Ovary (tissue), 9 donors: ENCODE measurements around the gene ANKMY1. TPM values are rescaled to one million over a fixed set of nuclear protein-coding genes. Genes with fewer than 3 reads are reported as not detected.

Experiments used
- DNase-seq, 5 donors: peaks; one replicate each; pipeline ENCODE4 v3.0.0-alpha.2; 2019 to 2020
- H3K27ac ChIP-seq, 2 donors: fragments of 200-600 bp; one replicate each; pipeline versions ENCODE4 v1.5.1 to v1.8.0; 2019 to 2022
- H3K27me3 ChIP-seq: fragments of 200-600 bp; one replicate; pipeline ENCODE4 v1.8.0; 2022
- H3K36me3 ChIP-seq: fragments of 200-600 bp; sonication (generic); one replicate; pipeline ENCODE4 v1.5.1; 2019
- H3K4me1 ChIP-seq: one replicate; pipeline ENCODE4 v1.8.1; 2013; ENCODE audit warnings: mild to moderate bottlenecking, moderate library complexity; ENCODE audit not compliant: insufficient read depth
- H3K4me3 ChIP-seq: fragments of 200-600 bp; sonication (generic); one replicate; pipeline ENCODE4 v1.5.1; 2017
- H3K9me3 ChIP-seq, 2 donors: fragments of 200-600 bp in 1 of 2; sonication (generic) in 1 of 2; one replicate each; pipeline versions ENCODE4 v1.5.1 to v1.8.1; 2013 to 2019; ENCODE audit warnings: mild to moderate bottlenecking in 1 of 2, moderate library complexity in 1 of 2
- EP300 ChIP-seq: sonication (generic); formaldehyde crosslinking; IDR thresholded peaks from one replicate; pipeline ENCODE4 v1.6.1; 2017; ENCODE audit warnings: antibody characterized with exemption
- POLR2A ChIP-seq: fragments of 450-650 bp; IDR thresholded peaks from one replicate; pipeline ENCODE4 v1.6.1; 2017; ENCODE audit warnings: antibody characterized with exemption, mild to moderate bottlenecking, moderate library complexity
- WGBS, 3 donors: extraction: QIAGEN DNeasy Blood & Tissue Kit in 1 of 3; methylation state at CpG; one replicate each; pipeline versions ENCODE4 v1.1.5 to v1.1.7; 2013 to 2017; 5-methylcytosine and 5-hydroxymethylcytosine counted together
- intact Hi-C, 4 donors: fragments of 100-400 bp; cut with DNase I; formaldehyde crosslinking; loops; one replicate each; pipeline versions ENCODE4 v1.11.0 to v1.15.1; 2022 to 2023
- polyA plus RNA-seq, 2 donors: library from polyadenylated mRNA; stranded (reverse); fragments of 200-250 nt in 1 of 2; fragments of 350-450 nt in 1 of 2; fragmentation: Illumina TruSeq in 1 of 2; extraction: RNeasy Lipid Tissue Mini Kit (QIAGEN cat#74804) in 1 of 2; gene quantifications; one replicate each; pipeline ENCODE4 v1.2.3, GENCODE V29; 2013 to 2014
- total RNA-seq, 7 donors: library from RNA; depleted of rRNA in 2 of 7; stranded (reverse); fragments of >200 nt in 2 of 7; fragmentation: NEBNext Ultra II Directional in 3 of 7; extraction: Animal tissue kit (Norgen Biotek cat#: 25700) in 3 of 7; gene quantifications; one replicate each; pipeline versions ENCODE4 v1.1.0 to v1.2.4, GENCODE V29; 2016 to 2023
- TF ChIP-seq, protein P1 (sequence below), 3 donors: fragments of 450-650 bp in 2 of 3; fragments of 200-600 bp in 1 of 3; IDR thresholded peaks; one replicate each; pipeline versions ENCODE4 v1.5.1 to v1.8.0; 2016 to 2022; ENCODE audit warnings: antibody characterized with exemption in 3 of 3, mild to moderate bottlenecking in 1 of 3
- donor health status: DM: no; HTN: no; CAD: no; lungs with moderate emphysema.
- donor health status: DM: no; HTN: no; CAD: no.
- donor health status: Bipolar disorder and iron deficiency.
- donor health status: DM: yes; HTN: yes; CAD: no.
- donor health status: DM: no; HTN: no; CAD: no.
- donor health status: DM: yes; HTN: yes; CAD: no.

Gene ANKMY1
- total and polyA plus RNA-seq, 9 donors, result 11.5 to 24.2 (median 19.0) TPM

DNA sequence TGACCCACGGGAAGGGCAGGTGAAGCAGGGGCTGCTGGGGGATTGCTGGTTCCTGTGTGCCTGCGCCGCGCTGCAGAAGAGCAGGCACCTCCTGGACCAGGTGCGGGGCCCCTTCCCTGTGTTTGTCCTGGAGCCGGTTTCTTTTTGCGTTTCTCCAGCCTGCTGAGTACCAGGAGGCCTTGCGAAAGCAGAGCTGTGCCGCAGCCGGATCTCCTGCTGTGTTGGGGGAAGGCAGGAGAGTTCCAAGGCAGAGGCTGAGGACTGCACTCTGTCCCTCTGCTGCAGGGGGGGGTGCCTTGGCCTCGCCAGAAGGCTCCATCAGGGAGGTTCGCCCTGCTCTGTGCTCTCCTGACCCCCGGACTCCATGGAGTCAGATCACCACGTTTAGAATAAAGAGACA is 31.6 kb upstream of the ANKMY1 start:
- H3K9me3 ChIP-seq, result no peaks in the 10 kb centered on the region
- no peaks in the 10 kb centered on the region for H3K36me3 ChIP-seq
- intact Hi-C loops, result no loop called here
- no peaks in the 10 kb centered on the region for H3K27me3 ChIP-seq
- TF ChIP-seq POLR2A (no peak), EP300 (no peak)
- TF ChIP-seq, protein P1, sequence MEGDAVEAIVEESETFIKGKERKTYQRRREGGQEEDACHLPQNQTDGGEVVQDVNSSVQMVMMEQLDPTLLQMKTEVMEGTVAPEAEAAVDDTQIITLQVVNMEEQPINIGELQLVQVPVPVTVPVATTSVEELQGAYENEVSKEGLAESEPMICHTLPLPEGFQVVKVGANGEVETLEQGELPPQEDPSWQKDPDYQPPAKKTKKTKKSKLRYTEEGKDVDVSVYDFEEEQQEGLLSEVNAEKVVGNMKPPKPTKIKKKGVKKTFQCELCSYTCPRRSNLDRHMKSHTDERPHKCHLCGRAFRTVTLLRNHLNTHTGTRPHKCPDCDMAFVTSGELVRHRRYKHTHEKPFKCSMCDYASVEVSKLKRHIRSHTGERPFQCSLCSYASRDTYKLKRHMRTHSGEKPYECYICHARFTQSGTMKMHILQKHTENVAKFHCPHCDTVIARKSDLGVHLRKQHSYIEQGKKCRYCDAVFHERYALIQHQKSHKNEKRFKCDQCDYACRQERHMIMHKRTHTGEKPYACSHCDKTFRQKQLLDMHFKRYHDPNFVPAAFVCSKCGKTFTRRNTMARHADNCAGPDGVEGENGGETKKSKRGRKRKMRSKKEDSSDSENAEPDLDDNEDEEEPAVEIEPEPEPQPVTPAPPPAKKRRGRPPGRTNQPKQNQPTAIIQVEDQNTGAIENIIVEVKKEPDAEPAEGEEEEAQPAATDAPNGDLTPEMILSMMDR (IDR thresholded peaks at IDR 0.05), result no peak
- DNase-seq, result peak in 2 of 5 donors; percentile 8 to 27
- no peak overlapping the region for H3K4me3 ChIP-seq
- peaks cover 20% of the 10 kb centered on the region for H3K4me1 ChIP-seq
- H3K27ac ChIP-seq, result no peak overlapping the region
- WGBS, 3 donors, result 80 to 85% (median 82%) methylated on average over 14 of the region's 14 CpGs

DNA sequence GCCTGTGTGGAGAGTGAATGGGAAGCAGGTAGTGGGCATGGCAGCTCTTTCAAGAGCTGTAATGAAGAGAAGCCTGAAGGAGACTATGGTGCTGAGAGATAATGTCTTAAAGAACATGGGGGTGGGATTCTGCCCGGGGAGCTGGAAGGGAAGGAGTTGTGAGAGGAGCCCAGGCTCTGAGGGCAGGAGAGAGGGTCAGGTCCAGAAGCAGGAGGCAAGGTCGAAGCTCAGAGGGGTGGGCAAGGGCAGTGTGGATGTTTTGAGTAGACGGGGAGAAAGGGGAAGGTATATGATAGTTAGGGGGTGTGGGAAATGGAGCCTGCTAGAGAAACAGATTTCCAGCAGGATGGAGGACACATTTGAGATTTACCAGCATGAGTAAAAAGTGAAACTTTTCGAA is 30.9 kb upstream of the ANKMY1 start:
- no peak overlapping the region for H3K27ac ChIP-seq
- WGBS, 3 donors, result 69 to 85% (median 83%) methylated on average over 4 of the region's 4 CpGs
- intact Hi-C loops, result no loop called here
- no peaks in the 10 kb centered on the region for H3K27me3 ChIP-seq
- H3K4me1 ChIP-seq, result peaks cover 21% of the 10 kb centered on the region
- H3K9me3 ChIP-seq, result no peaks in the 10 kb centered on the region
- H3K4me3 ChIP-seq, result no peak overlapping the region
- no peak for TF ChIP-seq POLR2A
- TF ChIP-seq, protein P1 (IDR thresholded peaks at IDR 0.05), result no peak
- no peak for TF ChIP-seq EP300
- no peaks in the 10 kb centered on the region for H3K36me3 ChIP-seq
- peak in 1 of 5 donors; percentile 19 for DNase-seq

DNA sequence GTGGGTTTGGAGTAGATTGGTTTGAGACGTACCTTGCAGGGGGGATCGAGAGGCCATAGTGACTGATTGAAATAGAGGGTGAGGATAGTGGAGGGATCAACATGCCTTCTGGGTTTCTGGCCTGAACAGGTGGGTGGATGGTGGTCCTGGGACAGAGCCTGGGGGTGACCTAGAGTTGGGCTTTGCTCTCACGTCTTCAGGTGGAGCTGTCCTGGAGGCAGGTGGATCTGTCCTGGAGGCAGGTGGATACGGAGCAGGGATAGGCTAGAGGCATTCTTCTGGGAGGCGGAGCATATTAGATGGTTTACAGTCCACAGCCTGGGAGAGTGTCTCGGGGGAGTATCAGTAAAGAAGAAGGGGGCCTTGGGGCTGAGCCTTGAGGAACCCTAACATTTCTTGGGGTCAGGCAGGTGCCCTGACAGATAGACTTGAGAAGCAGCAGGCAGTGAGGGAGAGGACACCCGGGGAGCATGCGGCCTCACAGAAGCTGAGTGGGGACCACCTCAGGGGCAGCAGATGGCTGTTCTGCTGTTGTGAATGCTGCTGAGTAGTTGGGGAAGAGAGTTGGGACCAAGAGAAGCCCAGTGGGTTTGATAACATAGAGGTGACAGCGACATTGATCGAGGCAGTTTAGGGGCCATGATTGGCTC is 30.3 kb upstream of the ANKMY1 start:
- TF ChIP-seq, protein P1 (IDR thresholded peaks at IDR 0.05), result no peak
- TF ChIP-seq POLR2A (no peak), EP300 (no peak)
- intact Hi-C loops, result no loop called here
- no peaks in the 10 kb centered on the region for H3K36me3 ChIP-seq
- WGBS, 3 donors, result 72 to 79% (median 72%) methylated on average over 10 of the region's 10 CpGs
- no peak overlapping the region for H3K4me3 ChIP-seq
- H3K9me3 ChIP-seq, result no peaks in the 10 kb centered on the region
- DNase-seq, result peak in 2 of 5 donors; percentile 14 to 31
- H3K4me1 ChIP-seq, result peaks cover 21% of the 10 kb centered on the region
- no peak overlapping the region for H3K27ac ChIP-seq
- H3K27me3 ChIP-seq, result no peaks in the 10 kb centered on the region

DNA sequence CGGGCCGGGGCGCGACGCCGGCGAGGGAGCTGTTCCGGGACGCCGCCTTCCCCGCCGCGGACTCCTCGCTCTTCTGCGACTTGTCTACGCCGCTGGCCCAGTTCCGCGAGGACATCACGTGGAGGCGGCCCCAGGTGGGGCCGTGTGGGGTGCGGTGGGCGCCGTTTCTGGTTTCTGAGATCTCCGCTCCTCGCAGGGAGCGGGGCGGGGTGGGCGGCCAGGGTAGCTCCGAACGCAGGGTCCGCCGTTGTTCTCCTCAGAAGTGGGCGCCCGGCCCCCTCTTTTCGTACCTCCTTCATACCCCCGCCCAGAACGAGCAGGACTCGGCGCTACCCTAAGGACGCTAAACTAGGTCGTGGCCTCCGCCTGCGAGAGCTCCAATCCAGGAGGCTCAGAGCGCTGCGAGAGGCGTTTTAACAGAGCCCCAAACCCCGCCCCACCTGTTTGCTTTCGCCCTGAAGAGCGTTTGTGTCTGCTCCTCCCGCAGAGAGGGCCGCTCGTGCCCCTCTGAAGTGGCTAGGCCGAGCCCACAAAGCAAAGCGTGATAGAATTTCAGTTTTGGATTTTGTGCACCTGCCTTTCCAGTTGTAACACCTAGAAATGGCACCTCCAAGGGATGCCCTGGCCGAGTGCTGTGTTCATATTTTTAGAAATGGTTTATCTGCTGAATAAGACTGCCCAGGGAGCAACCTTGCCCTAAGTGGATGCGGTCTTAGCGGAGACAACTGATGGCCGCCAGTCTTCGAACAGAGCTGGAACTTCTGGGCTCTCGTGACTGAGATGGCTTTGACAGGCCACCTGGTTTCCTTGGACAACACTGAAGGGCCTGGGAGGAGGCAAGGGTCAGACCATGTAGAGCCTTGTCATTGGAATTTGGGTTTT is 29.4 kb upstream of the ANKMY1 start:
- Histone ChIP-seq H3K27me3 (no peaks in the 10 kb centered on the region), H3K36me3 (no peaks in the 10 kb centered on the region), H3K9me3 (no peaks in the 10 kb centered on the region), H3K4me1 (peaks cover 21% of the 10 kb centered on the region), H3K27ac (peak overlapping the region in 1 of 2 donors; percentile 95), H3K4me3 (peak overlapping the region; percentile 84)
- 2 to 5% (median 2%) methylated on average over 36 to 62 of the region's 62 CpGs for WGBS, 3 donors
- no peak for TF ChIP-seq EP300
- TF ChIP-seq POLR2A, result no peak
- TF ChIP-seq, protein P1 (IDR thresholded peaks at IDR 0.05), result no peak
- intact Hi-C loops, result no loop called here
- DNase-seq, result peak in 3 of 5 donors; percentile 21 to 51 (median 30)
